Raji (cell line): ENCODE results near the gene CNKSR3.

Experiments used
- POLR2A ChIP-seq: IDR thresholded peaks from 2 replicates; pipeline ENCODE4 v1.6.1; 2011; ENCODE audit warnings: low read depth, low read length, control low read depth; ENCODE audit not compliant: insufficient read depth

The CNKSR3 gene

GRCh38 chr6:154459513-154459912 lies 51.0 kb downstream of the CNKSR3 start:
- TF ChIP-seq POLR2A: no peak

GRCh38 chr6:154458565-154459470 lies 51.7 kb downstream of the CNKSR3 start:
- TF ChIP-seq POLR2A: no peak

- no peak for TF ChIP-seq POLR2A
Observed at GRCh38 chr6:154457881-154458284, 52.6 kb downstream of the CNKSR3 start.

- no peak for TF ChIP-seq POLR2A
Observed at GRCh38 chr6:154457046-154457713, 53.3 kb downstream of the CNKSR3 start.

DNA sequence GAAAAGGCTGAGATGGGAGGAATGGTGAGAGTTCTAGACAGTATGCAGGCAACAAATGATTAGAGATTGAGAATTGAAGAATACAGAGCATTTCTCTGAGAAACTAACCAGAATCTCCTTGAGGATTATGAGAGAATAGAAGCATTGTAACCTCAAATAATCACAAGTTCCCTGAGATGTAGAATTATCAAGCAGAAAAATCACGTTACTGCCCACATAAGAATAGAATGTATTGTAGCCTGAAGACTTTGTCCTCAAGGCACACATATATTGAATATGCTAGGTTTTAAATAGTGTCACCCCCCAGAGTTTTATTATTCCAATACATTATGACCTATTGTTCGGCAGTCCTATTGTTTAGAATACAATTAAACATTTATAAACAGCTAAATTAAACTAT lies 57.2 kb downstream of the CNKSR3 start:
- no peak for TF ChIP-seq POLR2A

DNA sequence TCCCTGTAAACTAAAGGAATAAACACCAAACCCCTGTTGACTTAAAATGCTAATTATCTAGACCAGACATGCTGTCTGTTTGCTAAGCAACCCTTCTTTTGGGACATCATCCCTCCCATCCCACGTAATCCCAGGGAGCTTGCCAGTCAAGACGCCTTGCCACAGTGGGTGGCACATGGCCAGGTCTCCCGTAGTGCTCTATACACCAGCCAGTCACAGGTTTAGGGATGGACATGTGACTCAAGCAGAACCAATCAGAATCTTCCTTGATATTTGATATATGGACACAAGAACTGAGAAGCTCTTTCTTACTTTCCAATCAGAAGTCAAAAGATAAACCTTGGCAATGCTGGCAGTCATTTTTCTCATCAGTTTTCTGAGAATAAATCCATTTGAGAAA lies 60.0 kb downstream of the CNKSR3 start:
- TF ChIP-seq POLR2A: no peak

DNA sequence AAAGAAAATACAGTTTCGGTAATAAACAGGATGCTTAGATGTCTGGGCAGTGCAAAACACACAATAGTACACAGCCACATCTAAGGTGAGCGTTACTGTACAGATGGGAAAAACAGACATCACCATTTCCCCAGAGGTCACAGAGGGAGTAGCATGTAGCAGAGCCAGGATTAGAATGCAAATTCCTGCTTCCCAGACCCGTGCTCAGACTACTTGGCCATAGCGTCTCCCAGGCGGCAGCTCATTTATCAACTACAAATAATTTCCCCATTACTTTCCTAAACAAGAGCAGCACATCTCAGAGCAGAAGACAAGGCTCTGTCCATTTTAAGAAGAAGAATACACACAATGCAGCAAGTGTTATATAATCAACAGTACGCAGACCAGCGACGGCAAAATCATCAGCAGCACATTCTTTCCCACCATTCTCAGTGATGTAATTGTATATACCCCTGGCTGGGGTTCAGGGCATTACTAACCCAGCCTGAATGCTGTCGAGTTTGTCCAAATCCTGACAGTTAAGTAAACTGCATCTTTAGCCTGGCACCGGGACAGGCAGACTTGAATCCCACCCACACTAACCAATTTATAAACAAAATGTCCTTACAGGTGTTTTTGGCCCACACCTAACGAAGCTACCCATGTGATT lies 61.9 kb downstream of the CNKSR3 start:
- TF ChIP-seq POLR2A: no peak

GRCh38 chr6:154447954-154448353 lies 62.5 kb downstream of the CNKSR3 start:
- TF ChIP-seq POLR2A: no peak

GRCh38 chr6:154446984-154447383 lies 63.5 kb downstream of the CNKSR3 start:
- no peak for TF ChIP-seq POLR2A

DNA sequence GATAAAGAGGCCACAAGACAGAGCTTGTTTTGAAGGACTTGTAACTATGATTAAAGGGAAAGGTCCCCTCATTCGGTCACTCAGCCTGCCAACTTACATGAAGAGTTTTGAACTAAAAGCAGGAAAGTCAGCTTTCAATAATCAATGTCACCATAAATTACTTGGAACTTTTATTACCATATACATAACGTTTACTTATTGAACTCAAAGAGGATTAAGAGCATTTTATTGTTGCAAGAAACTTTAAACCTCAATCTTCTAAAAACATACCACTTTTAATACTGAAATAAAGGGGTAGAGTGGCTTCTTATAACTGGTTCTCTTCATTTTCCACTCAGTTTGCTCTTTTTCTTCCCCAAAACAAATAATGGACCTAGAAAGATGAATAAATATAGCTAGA lies 65.1 kb downstream of the CNKSR3 start:
- no peak for TF ChIP-seq POLR2A

DNA sequence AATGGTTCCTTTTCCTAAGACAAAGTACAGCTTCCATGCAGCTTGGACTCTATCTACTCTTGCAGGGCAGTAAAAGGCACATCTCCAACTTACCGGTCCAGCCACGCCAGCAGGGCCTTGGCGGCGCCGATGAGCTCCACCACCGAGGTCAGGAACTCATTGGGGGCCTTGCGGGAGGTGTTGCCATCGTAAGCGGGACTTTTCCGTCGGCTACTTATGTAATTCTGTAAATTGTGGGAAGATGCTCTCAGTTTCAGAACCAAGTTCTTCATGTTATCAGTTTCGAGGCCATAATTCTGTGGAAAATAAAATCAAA lies 68.5 kb downstream of the CNKSR3 start:
- TF ChIP-seq POLR2A: no peak

- TF ChIP-seq POLR2A: no peak
Observed at GRCh38 chr6:154440422-154441043, 70.0 kb downstream of the CNKSR3 start.

- TF ChIP-seq POLR2A: no peak
Observed at GRCh38 chr6:154440022-154440421, 70.5 kb downstream of the CNKSR3 start.

- TF ChIP-seq POLR2A: no peak
Observed at GRCh38 chr6:154438882-154439415, 71.5 kb downstream of the CNKSR3 start.

DNA sequence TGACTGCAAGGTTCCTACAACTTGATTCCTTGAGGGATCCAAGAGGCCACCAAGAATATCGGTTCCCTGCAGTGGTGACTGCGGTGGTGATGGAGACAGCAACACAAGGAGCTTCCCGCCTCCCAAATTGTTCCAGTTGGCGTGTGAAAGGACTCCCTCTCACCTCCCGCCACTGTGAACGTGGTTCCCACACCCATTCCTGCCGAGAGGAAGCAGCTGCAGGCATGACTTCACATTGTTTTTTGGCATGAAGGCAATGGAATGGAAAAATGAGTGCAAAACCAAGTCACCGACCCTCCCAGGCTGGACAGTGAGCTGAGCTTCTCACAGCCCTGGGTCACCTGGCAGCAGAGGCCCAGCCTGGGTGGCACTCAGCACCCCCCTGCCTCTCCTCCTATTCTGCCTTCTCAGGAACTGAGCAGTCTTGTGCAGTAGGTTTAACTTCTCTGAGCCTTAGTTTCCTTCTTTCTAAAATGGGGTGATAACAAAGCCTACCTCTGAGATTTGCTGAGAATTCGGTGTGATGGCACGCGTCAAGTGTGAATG lies 75.0 kb downstream of the CNKSR3 start:
- TF ChIP-seq POLR2A: no peak

DNA sequence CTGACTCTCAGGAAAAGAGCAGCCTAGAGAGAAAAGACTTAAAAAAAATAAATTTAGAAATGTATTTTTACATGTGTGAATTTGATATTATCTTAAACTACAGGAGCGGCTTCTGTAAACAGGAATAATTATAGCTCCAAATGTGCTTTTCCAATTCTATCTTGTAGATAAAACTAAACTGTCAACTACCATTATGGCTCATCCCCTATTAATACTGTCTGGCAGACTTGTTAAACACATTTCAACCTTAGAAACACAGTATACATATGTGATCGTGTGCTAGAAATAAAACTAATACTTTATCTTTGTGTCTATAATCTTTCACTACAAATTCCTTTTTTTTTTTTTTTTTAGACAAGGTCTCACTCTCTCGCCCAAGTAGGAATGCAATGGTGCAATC lies 75.8 kb downstream of the CNKSR3 start:
- TF ChIP-seq POLR2A: no peak
